Loucy (cell line): ENCODE measurements around the gene AFF1.

ENCODE experiments used
- CTCF ChIP-seq: fragments of 200-600 bp; sonication (generic); conservative IDR thresholded peaks from 2 replicates; pipeline ENCODE4 v1.5.1; 2014; ENCODE audit warnings: mild to moderate bottlenecking, antibody characterized with exemption, low read length
- EZH2phosphoT487 ChIP-seq: fragments of 200-600 bp; IDR thresholded peaks from 2 replicates; pipeline ENCODE4 v1.6.1; 2018; ENCODE audit warnings: antibody characterized with exemption, mild to moderate bottlenecking, moderate library complexity, borderline replicate concordance

- TF ChIP-seq CTCF = no peak
- no peak for TF ChIP-seq EZH2phosphoT487
Observed at GRCh38 chr4:87076690-87077358, 142.0 kb downstream of the AFF1 start.
